SK-N-MC (cell line): ENCODE measurements around the gene KCNT2.

Experiments used
- DNase-seq: peaks from one replicate; pipeline ENCODE4 v3.0.0-alpha.2; 2011; ENCODE audit warnings: low read depth, low spot score
- H3K27ac ChIP-seq: fragments of 200-600 bp; sonication (generic); 2 replicates; pipeline ENCODE4 v1.5.1; 2016; ENCODE audit warnings: mixed run types
- H3K36me3 ChIP-seq: fragments of 200-600 bp; sonication (generic); 2 replicates; pipeline ENCODE4 v1.6.1; 2017; ENCODE audit warnings: antibody characterized with exemption, low read length, mixed read lengths; ENCODE audit not compliant: insufficient read depth
- H3K4me3 ChIP-seq: fragments of 200-600 bp; sonication (generic); 2 replicates; pipeline ENCODE4 v1.5.1; 2016
- H3K9ac ChIP-seq: fragments of 200-600 bp; sonication (generic); 2 replicates; pipeline ENCODE4 v1.8.0; 2017; ENCODE audit warnings: mixed run types, mixed read lengths; ENCODE audit not compliant: insufficient read length
- H3K9me3 ChIP-seq: fragments of 200-600 bp; sonication (generic); 2 replicates; pipeline ENCODE4 v1.6.1; 2017; ENCODE audit warnings: low read depth, mild to moderate bottlenecking, antibody characterized with exemption, low read length, moderate library complexity, mixed read lengths
- EZH2 ChIP-seq: fragments of 200-600 bp; sonication (generic); IDR thresholded peaks from one replicate; pipeline ENCODE4 v1.6.1; 2017; ENCODE audit warnings: antibody characterized with exemption
- FOXP2 ChIP-seq: optimal IDR thresholded peaks from 2 replicates; pipeline ENCODE3; 2011; ENCODE audit warnings: mild to moderate bottlenecking, moderate library complexity; ENCODE audit not compliant: insufficient read depth; ENCODE audit errors: extremely low read length, control extremely low read depth
- POLR2AphosphoS5 ChIP-seq: IDR thresholded peaks from 2 replicates; pipeline ENCODE4 v1.6.1; 2012; ENCODE audit warnings: mild to moderate bottlenecking, low read depth, low read length, borderline replicate concordance

KCNT2 gene

GRCh38 chr1:196442366-196442765 lies 165.9 kb downstream of the KCNT2 start:
- H3K9me3 ChIP-seq = no peaks in the 10 kb centered on the region
- no peak overlapping the region for H3K9ac ChIP-seq
- TF ChIP-seq FOXP2 = no peak
- no peak for TF ChIP-seq POLR2AphosphoS5
- no peak for TF ChIP-seq EZH2
- no peaks in the 10 kb centered on the region for H3K36me3 ChIP-seq
- H3K4me3 ChIP-seq = no peak overlapping the region
- no peak for DNase-seq
- no peak overlapping the region for H3K27ac ChIP-seq

DNA sequence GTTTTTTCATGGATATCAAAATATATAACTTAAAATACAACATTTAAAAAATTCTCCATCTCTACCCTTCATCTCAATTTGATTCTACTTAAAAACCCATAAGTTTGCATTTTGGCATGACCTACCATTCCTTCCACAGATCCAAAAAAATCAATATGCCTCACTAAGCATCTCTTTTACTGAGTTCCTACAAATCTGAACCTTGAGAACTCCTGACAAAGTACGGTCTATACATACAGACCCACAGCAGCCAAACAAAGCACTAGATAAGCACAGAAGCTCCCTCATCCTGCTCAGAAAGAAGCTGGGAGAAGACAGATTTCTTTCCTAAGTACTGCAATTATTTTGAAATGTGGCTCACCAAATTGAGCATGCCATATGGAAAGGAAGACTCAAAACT lies 167.5 kb downstream of the KCNT2 start:
- no peaks in the 10 kb centered on the region for H3K36me3 ChIP-seq
- no peak overlapping the region for H3K4me3 ChIP-seq
- no peak overlapping the region for H3K9ac ChIP-seq
- no peaks in the 10 kb centered on the region for H3K9me3 ChIP-seq
- TF ChIP-seq EZH2 (no peak), FOXP2 (no peak), POLR2AphosphoS5 (no peak)
- no peak for DNase-seq
- H3K27ac ChIP-seq = no peak overlapping the region

- TF ChIP-seq FOXP2 (no peak), EZH2 (no peak), POLR2AphosphoS5 (no peak)
- no peaks in the 10 kb centered on the region for H3K36me3 ChIP-seq
- H3K4me3 ChIP-seq = no peak overlapping the region
- no peak for DNase-seq
- no peak overlapping the region for H3K27ac ChIP-seq
- H3K9me3 ChIP-seq = no peaks in the 10 kb centered on the region
- H3K9ac ChIP-seq = no peak overlapping the region
These were observed 169.9 kb downstream of the KCNT2 start for GRCh38 chr1:196438329-196438728.

DNA sequence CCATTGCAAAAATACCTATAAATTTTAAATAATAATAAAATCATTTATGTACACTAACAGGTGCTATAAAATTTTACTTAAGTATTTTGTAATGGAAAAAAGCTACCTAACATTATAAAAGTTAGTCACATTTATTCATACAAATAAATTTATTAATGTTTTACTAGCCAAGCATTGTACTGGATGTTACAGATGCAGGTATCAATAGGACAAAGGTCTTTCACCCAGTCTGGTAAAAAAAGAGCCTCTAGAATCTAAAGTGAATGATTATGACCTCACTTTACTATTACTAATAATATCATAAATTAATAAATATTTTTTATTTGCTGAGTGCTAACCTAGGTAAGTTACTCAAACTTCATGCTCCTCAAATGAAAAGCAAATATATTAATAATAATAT lies 170.6 kb downstream of the KCNT2 start:
- Histone ChIP-seq H3K9ac (no peak overlapping the region), H3K4me3 (no peak overlapping the region), H3K9me3 (no peaks in the 10 kb centered on the region), H3K27ac (no peak overlapping the region), H3K36me3 (no peaks in the 10 kb centered on the region)
- no peak for DNase-seq
- no peak for TF ChIP-seq EZH2
- no peak for TF ChIP-seq POLR2AphosphoS5
- no peak for TF ChIP-seq FOXP2

DNA sequence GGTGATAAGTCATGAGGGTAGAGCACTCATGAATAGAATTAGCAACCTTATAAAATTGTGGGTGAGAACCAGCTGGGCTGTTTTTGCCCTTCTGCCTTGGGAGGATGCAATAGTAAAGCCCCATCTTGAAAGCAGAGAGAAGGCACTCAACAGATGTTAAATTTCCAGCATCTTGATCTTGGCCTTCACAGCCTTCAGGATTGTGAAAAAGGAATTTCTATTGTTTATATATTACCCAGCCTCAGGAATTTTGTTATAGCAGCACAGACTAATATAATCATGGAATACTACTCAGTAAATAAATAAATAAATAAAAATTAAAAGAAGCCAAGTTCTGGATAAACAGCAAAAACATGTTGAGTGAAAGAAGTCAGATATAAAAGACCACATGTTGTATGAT lies 175.2 kb downstream of the KCNT2 start:
- no peak for TF ChIP-seq FOXP2
- no peak for TF ChIP-seq EZH2
- no peak for TF ChIP-seq POLR2AphosphoS5
- no peak for DNase-seq
- H3K4me3 ChIP-seq = no peak overlapping the region
- no peaks in the 10 kb centered on the region for H3K36me3 ChIP-seq
- H3K27ac ChIP-seq = no peak overlapping the region
- H3K9ac ChIP-seq = no peak overlapping the region
- H3K9me3 ChIP-seq = no peaks in the 10 kb centered on the region

DNA sequence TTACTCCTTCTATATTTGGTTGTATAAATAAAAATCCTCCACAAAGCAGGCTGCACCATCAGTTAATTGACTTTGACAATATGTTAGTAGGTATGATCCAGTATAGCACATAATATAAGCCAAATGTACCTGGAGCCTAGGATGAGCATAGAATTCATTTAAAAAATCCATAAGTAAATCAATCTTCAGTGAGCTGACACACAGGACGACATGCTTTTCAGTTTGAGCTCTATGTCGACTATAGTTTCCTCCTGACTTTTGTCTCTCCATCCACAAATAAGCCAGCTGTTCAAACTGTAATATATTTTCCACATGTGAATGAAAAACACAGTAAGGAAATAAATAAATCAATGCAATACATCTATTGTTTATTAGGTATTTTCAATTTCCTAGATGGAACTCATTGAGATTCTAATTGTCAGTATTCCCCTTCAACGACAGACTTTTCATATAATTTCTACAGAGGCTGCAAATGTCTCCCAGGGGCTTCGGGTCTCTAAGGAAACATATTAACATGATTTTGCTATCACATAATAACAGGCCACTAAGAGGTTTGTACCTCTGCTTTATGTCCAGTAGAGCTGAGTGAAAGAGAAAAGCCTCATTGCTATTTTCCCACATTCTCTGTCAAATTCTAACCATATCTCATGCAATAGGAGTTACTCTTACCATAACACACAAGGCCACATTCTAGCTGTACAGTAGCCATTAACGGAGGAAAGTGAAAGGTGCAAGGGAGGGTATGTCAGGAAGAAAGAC lies 180.1 kb downstream of the KCNT2 start:
- TF ChIP-seq FOXP2 (no peak), EZH2 (no peak), POLR2AphosphoS5 (no peak)
- Histone ChIP-seq H3K4me3 (no peak overlapping the region), H3K9me3 (no peaks in the 10 kb centered on the region), H3K9ac (no peak overlapping the region), H3K36me3 (no peaks in the 10 kb centered on the region), H3K27ac (no peak overlapping the region)
- DNase-seq = no peak

GRCh38 chr1:196425513-196425912 lies 182.7 kb downstream of the KCNT2 start:
- no peak overlapping the region for H3K9ac ChIP-seq
- no peak overlapping the region for H3K27ac ChIP-seq
- no peak for TF ChIP-seq EZH2
- H3K4me3 ChIP-seq = no peak overlapping the region
- H3K36me3 ChIP-seq = no peaks in the 10 kb centered on the region
- no peaks in the 10 kb centered on the region for H3K9me3 ChIP-seq
- DNase-seq = no peak

DNA sequence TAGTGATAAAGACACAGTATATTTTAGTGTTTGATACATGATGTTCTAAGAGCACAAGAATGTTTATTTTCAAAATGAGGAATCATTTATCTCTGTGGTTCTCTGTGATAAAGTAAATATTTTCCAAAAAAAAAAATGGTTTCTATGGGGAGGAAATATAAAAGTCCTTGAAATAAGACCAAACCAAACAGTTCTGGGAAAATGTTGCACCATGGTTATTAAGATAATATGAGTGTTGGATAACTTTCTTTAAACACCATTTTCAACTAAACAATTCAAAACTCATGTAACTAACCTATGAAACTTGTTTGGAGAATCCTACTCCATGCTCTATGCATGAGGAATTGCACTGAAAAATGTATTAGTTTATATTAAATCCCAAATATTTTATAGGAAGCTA lies 184.6 kb downstream of the KCNT2 start:
- Histone ChIP-seq H3K27ac (no peak overlapping the region), H3K9ac (no peak overlapping the region), H3K9me3 (no peaks in the 10 kb centered on the region), H3K4me3 (no peak overlapping the region), H3K36me3 (no peaks in the 10 kb centered on the region)
- no peak for TF ChIP-seq EZH2
- no peak for TF ChIP-seq FOXP2
- TF ChIP-seq POLR2AphosphoS5 = no peak
- no peak for DNase-seq

- Histone ChIP-seq H3K9me3 (no peaks in the 10 kb centered on the region), H3K4me3 (no peak overlapping the region), H3K27ac (no peak overlapping the region), H3K9ac (no peak overlapping the region), H3K36me3 (no peaks in the 10 kb centered on the region)
- TF ChIP-seq EZH2 (no peak), POLR2AphosphoS5 (no peak), FOXP2 (no peak)
- no peak for DNase-seq
These were observed 189.5 kb downstream of the KCNT2 start for GRCh38 chr1:196418772-196419171.
